Kidney glomerular epithelial cell (primary cell): ENCODE data around the gene CCDC150.
"Not testable (repeated sequence)": the region's sequence is repeated elsewhere in the genome, so short reads cannot be mapped to it uniquely, and the experiment has no call there.

Experiments
- DNase-seq: peaks from one replicate; lab custom pipeline; 2025; lab: John Stamatoyannopoulos, UW

Gene CCDC150

DNA sequence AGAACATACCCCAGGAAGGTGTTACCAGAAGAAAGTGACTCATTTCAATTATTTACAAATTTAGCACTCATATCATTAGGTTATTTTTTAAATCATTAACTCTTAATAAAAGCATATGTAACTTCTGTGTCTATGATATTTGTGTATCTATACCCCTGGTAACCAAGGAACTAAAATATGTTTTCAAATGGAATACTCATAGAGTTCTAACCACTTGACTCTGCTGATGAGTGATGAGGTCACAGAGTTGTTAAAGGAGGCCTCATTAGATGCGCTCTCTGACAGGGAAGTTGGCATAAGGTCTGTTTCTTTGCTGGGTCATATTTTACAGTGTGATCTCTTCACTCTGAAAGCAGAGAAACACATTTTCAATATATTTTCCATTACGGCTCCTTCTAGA, 73.4 kb downstream of the CCDC150 start:
- DNase-seq: no peak

DNA sequence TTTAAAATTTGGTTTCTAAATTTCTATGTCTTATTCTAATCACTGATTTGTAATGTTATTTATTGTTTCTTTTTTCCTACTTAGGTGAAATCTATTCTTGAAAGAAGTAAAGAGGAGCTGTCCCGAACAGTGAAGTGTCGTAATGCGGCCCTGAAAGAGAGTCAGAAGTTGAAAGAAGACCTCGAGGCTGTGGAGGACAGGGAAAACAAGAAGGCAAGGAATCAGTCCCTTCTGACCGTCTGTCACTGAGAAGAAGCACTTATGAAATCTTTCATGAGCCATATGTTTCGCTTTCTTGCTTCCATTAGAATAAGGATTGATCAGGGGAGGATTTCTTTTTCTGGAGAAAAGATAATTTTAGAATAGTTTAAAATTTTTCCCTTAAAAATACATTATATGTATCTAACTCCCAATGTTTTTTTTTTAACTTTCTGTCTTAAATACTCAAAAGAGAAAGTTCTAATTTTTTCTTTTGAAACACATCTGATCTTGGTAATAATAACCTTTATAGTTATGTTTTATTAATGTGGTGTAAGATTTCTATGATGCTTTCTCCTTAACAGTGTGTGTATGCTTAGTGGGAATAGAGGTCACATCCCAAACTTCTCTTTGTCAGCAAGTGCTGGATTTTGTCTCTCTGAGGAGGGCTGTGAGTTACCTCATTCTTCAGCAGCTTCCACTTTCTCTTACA, 79.0 kb downstream of the CCDC150 start:
- no peak for DNase-seq

DNA sequence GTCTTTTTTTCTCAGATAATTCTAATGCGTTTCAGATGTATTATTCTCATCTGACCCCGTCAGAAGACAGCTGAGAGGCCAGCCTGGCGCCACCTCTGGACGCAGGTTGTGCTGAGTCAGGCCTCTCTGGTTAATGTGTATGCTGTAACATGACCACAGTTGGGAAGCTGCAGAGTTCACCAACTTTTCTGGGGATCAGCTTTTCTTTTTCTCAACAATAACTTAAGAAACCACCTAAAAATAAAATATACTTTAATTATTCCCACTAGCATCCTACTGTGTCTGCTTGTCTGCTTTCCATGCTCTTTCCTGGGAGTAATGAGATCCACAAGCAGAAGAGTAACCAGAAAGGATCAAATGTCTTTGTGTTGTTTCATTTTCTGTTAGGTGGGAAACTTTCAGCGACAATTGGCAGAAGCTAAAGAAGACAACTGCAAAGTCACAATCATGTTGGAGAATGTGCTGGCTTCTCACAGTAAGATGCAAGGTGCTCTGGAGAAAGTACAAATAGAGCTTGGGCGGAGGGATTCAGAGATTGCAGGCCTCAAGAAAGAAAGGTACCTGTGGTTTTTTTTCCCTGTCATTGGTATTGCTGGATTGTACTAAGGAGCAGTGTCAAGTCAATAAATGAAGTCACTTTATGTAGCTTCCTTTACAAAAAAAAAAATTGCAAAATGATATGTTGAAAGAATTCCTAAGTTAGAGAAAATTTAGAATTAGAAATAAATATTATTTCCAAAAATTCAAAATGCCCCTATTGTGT, 79.8 kb downstream of the CCDC150 start:
- peak; percentile 62 for DNase-seq

DNA sequence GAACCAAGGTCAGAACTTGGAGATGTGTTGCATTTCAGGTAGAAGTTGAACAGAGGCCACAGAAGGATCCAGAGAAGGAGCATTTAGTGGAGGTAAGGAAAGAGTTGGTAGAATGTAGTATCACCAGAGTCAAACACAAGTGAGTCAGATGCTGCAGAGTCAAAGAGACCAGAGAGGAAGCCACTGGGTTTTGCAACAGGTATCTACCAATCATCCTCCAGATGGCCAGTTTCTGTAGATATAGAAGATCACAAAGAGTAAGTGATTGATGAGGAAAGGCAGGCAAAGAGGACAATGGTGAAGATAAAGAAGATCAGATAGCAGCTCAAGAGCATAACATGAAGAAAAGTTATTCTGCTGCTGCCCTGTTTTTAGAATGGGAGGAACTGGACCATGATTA, 84.1 kb downstream of the CCDC150 start:
- DNase-seq: no peak

DNA sequence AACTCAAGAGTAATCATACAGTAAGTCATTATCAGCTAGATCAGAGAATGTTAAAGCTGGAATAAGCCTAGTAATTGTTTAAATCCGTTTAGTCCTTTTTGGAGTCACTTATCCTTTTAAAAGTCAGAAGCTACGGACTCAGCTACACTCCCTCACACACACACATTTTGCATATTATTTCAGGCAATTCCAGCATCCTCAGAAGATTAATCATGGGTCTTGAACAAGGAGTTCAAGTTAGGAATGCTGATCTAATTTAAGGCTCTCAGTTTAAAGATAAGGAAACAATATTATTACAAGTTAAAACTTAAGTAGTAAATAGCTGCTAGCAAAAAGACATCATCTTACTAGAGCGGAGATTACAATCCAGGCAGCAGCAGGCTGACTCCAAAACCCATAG, 85.7 kb downstream of the CCDC150 start:
- no peak for DNase-seq

DNA sequence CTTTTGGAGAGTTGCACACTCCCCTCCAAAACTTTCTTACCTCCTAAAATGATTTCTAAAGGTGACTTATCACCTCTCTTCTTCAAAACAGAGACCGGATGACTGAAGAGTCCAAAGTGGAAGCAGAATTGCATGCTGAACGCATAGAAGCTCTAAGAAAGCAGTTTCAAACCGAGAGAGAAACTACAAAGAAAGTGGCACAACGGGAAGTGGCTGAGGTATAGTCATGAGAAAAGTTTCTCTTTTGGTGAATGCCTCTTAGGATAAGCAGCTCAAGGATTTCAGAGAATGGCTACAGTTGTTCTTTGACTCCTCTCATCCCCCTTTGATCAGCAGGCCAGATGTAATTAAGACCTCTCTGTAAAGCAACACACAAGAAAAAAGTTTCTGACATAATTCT, 86.4 kb downstream of the CCDC150 start:
- DNase-seq: no peak

DNA sequence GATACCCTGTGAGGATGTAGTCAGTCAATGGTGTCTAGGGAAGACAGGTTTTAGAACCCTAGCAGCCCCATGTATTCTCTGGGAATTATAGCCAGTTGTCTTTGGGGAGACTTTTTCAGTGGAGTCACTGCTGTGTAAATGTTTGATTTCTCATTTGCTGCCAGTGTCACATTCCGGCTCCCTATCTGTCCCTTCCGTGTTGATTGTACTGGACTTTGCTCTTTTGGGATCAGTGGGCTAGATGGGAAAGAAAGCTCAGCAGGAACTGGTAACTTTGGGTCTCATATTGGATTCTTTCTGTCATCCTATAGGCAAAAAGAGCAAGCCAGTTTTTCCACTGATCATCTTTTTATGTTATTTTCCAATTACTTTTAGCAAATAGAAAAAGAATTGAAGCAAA, 89.9 kb downstream of the CCDC150 start:
- no peak for DNase-seq

DNA sequence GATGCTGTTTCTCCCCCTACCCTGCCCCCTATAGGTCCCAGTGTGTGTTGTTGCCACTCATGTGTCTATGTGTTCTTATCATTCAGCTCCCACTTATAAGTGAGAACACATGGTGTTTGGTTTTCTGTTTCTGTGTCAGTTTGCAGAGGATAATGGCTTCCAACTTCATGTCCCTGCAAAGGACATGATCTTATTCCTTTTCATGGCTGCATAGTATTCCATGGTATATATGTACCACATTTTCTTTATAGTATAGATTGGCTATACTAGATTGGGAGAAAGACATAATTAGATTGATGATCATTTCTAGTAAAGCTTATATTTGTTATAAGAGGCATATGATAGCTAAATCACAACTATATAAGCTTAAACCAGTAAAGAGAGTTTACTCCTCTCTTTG, 97.1 kb downstream of the CCDC150 start:
- not testable (repeated sequence) for DNase-seq

DNA sequence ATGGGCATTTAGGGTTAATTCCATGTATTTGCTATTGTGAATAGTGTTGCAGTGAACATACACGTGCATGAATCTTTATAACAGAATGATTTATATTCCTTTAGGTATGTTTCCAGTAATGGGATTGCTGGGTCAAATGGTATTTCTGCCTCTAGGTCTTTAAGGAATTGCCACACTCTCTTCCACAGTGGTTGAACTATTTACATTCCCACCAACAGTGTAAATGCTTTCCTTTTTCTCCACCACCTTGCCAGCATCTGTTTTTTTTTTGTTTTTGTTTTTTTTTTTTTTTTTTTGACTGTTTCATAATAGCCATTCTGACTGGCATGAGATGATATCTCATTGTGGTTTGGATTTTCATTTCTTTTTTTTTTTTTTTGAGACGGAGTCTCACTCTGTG, 97.5 kb downstream of the CCDC150 start:
- no peak for DNase-seq

DNA sequence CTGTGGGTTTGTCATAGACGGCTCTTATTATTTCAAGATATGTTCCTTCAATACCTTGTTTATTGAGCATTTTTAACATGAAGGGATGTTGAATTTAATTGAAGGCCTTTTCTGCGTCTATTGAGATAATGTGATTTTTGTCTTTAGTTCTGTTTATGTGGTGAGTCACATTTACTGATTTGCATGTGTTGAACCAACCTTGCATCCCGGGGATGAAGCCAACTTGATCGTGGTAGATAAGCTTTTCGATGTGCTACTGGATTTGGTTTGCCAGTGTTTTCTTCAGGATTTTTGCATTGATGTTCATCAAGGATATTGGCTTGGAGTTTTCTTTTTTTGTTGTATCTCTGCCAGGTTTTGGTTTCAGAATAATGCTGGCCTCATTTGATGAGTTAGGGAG, 99.5 kb downstream of the CCDC150 start:
- no peak for DNase-seq

DNA sequence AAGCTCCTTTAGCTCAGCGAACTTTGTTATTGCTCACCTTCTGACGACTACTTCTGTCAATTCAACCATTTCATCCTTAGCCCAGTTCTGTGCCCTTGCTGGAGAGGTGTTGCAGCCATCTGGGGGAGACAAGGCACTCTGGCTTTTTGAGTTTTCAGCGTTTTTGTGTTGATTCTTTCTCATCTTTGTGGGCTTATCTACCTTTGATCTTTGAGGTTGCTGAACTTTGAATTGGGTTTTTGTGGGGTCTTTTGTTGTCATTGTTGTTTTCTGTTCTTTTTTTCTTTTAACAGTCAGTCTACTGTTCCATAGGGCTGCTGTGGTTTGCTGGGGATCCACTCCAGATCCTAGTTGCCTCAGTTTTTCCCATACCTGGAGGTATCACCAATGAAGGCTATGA, 102.7 kb downstream of the CCDC150 start:
- no peak for DNase-seq

DNA sequence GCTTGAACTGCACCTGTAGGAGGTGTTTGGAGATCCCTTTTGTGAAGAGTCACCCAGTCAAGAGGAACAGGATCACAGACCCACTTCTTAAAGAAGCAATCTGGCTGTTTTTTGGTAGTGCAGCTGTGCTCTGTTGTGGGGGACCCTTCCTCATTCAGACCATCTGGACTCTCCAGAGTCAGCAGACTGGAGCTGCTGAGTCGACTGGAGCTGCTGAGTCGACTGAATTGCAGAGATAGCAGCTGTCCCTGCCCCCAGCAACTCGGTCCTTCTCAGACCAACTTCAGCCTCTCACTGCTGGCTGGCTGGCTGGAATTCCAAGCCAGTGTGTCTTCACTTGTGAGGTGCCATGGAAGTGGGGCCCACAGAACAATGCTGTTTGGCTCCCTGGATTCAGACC, 103.2 kb downstream of the CCDC150 start:
- no peak for DNase-seq

DNA sequence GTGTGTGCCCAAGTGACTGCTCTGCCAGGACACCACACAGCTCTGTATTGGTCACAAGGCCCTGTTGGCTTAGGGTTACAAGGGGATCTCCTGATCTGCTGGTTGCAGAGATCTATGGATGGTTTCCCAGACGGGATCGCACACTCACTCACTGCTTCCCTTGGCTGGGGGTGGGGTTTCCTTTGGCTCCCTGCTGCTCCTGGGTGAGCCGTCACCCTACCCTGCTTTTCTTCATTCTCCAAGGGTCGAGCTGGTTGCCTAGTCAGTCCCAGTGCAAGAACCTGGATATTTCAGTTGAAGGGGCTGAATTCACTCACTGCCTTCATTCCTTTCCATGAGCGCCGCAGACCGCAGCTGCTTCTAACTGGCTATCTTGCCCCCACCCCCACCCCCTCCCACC, 103.7 kb downstream of the CCDC150 start:
- DNase-seq: no peak

DNA sequence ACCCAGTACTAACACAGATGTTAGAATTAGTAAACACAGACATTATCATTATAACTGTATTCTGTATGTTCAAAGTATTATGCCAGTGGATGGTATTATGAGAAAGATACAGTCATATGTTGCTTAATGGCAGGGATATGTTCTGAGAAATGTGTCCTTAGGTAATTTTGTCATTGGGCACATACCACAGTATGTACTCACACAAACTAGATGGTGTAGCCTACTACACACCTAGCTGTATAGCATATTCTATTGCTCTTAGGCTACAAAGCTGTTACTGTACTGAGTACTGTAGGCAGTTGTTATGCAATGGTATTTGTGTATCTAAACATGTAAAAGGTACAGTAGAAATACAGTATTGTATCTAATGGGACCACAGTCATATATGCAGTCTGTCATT, 106.2 kb downstream of the CCDC150 start:
- DNase-seq: no peak

DNA sequence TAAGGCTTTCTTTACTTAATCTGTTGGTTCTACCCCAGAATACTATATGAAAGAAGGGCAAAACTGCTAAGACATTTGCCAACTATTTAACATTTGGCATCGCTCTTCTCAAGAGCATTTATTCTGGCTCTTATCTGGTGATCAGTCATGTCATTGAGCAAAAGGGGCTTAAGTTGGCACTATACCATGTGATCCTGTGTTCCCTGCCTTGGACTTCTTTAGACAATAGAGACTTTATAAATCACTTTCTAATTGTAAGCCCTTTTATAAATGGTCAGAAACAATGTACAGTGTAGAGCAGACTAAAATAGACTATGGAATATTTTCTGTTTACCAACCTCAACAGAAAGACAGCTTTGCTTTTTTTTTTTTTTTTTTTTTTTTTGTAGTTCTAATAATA, 107.9 kb downstream of the CCDC150 start:
- no peak for DNase-seq

DNA sequence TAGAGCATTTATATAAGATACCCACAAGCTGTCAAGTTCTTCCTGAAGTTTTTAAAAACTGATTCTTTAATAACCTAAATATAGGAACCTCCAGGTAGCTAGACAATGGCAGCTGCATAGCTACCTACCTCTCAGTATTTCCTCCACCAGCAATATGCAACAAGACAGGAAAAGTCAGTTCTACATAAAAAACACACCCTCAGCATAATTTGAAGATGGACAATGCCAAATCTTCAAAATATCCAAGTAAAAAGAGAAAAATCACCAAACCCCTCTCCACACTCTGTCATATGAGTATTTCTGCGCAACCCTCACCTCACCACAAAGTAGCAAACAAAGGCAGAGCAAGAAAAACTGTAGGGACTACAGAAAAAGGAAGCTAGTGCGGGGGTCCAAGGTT, 108.6 kb downstream of the CCDC150 start:
- no peak for DNase-seq

DNA sequence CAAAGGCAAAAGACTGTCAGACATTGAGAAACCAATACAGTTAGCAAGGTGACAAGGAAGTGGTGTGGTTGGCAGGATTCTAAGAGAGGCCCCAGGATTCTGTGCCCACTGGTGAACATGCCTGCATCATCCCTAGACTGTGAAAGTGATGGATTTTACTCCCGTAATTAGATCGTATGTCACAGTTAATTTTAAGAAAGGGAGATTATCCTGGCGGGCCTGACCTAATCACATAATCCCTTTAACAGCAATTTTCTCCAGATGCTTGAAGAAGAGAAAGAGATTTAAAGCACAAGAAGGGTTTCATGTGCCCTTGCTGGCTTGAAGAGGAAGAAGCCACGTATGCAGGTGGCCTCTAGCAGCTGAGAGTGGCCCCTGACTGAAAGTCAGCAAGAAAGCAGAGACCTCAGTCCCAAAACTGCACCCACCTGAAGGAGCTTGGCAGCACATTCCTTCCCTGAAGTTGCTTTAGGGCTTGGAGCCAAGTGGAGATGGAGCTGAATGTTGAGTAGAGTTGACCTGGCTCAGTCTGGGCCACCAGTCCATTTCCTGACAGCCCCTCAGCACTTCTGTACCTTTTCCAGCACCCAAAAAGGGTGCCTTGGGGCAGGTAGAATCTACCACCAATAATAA, 110.9 kb downstream of the CCDC150 start:
- DNase-seq: no peak

DNA sequence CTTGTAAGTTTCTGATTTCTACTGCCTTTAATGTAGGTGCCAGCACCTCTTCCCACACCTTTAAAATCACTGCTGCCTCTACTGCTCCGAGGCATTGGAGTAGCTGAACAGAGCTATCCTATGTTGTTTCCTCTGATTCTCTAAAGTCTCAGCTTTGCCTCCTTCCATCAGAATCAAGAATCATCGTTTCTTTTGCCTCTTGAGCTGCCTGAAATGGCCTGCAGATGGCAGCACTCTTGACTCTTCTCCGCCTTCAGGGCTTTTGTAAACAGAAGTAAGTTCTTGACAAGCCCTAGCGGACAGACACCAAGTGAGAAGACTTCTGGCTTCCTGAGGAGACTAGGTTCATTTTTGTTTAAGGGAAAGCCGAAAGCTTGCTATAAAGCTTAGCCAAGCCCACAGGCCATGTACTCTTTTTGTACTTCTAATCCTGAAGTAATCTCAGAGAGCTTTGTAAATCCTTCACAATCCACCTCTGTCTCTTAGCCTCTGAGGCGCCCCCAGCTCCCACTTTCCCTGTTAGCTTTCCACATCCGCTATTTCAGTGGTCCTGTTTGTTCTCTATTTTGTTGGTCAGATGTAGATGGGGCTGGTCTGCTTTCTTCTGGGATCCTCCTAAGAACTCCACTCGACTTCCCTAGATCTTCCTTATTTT, 111.6 kb downstream of the CCDC150 start:
- DNase-seq: no peak

DNA sequence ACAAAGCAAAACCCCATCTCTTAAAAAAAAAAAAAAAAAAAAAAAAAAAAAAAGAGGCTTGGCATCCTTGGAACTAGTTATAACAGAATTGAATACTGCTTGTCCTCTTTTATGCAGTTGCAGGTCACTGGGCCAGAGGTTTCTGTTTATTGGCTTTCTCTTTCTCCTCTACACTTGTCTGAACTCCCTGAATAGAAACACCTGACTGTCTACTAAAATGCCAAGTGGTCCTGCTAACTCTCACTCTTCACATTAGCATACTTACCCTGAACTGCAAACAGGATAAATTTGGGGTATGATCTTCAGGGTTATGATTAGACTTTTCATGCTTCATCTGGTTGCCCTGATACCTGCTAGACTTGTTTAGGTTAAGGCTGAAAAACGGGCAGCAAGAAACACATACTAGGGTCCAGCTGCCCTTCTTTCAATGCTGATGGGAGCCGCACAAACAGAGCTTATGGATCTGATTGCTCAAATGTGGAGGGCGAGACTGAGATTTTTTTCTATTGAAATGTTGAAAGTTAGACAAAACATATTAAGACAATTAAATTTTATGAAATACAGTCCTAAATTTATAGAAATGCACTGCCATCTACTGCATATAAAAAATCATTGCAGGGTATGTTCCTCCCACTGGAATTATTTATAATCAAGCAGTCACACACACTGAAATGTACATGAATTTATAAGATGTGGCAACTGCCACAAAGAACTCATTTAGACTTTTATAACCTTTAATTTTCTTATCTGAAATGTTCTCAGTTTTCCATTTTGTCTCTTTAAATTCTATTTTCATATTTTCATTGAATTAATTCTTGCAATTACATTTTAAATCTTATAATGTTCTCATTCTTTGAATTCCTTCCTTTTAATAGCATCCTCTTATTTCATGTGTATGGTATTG, 119.2 kb downstream of the CCDC150 start:
- no peak for DNase-seq

DNA sequence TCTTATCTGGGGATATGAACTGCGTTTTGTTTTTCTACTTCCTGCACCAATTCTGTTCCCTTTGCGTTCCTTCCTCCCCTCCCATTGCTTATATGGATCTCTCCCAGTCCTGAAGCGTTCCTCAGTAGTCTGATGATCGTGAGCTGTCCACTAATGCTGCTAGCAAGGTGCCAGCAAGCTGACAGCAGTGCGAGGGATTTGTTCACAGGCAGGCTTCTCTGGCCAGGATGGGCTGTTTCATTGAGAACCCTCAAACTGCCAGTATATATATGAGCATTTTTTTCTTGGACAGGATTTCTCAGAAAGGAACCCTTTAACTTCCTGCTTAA, 119.8 kb downstream of the CCDC150 start:
- DNase-seq: no peak

DNA sequence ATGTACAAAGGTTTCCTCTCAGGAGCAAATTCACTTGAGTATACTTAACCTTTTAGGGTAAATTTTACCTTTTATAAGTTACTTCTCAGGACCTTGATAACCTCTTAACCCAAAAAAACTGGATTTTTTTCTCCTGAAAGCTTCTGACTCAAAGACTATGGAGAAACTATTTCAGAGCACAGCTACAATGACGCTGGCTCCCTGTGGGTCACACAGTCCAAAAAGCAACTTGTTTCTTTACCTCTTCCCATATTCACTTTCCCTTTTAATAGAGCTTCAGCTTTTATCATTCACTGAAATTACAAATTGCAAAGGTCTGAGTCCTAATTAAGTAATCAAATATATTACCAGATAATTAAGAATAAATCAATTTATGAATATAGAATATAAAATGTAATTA, 127.6 kb downstream of the CCDC150 start:
- no peak for DNase-seq
